Stimulated activated CD4-positive, alpha-beta T cell treated with anti-CD3 and anti-CD28 coated beads, Interleukin-2, amount 100 ng/mL, for 4 hours (primary cell): ENCODE results near the gene NAALAD2.
"Not testable (repeated sequence)": the region's sequence is repeated elsewhere in the genome, so short reads cannot be mapped to it uniquely, and the experiment has no call there.

Source experiments
- DNase-seq: peaks from one replicate; pipeline ENCODE4 v3.0.0-alpha.2; 2020; ENCODE audit warnings: low read depth

The NAALAD2 gene

GRCh38 chr11:90192869-90193582 lies 58.6 kb downstream of the NAALAD2 start:
- DNase-seq = no peak

- no peak for DNase-seq
These were observed 62.9 kb downstream of the NAALAD2 start for GRCh38 chr11:90197377-90197776.

GRCh38 chr11:90202342-90202741 lies 67.9 kb downstream of the NAALAD2 start:
- no peak for DNase-seq

DNA sequence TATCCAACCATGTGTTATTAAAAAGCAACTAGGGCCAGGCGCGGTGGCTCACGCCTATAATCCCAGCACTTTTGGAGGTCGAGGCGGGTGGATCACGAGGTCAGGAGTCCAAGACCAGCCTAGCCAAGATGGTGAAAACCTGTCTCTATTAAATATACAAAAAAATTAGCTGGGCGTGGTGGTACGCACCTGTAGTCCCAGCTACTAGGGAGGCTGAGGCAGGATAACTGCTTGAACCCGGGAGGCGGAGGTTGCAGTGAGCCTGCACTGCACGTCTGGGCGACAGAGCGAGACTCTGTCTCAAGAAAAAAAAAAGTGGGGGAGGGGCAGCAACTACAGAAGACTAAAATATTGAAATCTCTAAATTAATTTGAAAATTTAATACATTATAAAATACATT lies 69.9 kb downstream of the NAALAD2 start:
- no peak for DNase-seq

- no peak for DNase-seq
These were observed 70.6 kb downstream of the NAALAD2 start for GRCh38 chr11:90204832-90205646.

- not testable (repeated sequence) for DNase-seq
These were observed 73.5 kb downstream of the NAALAD2 start for GRCh38 chr11:90207992-90208391.

GRCh38 chr11:90208857-90209256 lies 74.4 kb downstream of the NAALAD2 start:
- no peak for DNase-seq

- DNase-seq = no peak
These were observed 78.9 kb downstream of the NAALAD2 start for GRCh38 chr11:90213322-90213721.

DNA sequence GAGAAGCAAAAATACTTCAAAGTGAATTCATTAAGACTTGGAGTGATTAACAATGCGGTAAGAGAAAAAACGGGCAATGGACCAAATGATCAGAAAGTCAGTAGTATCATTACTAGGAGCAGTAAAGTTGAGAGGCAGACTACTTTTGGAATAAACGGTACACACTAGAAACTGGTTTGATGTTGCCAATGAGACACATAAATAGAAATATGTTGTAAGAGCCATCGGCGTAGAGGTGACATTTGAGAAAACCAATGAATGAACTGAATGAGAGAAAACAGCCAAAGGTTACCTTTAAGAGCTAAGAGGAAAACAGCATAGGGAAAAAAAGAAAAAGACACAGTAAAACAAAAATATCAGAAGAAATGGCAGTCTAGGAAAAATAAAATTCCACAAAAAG lies 82.1 kb downstream of the NAALAD2 start:
- no peak for DNase-seq

DNA sequence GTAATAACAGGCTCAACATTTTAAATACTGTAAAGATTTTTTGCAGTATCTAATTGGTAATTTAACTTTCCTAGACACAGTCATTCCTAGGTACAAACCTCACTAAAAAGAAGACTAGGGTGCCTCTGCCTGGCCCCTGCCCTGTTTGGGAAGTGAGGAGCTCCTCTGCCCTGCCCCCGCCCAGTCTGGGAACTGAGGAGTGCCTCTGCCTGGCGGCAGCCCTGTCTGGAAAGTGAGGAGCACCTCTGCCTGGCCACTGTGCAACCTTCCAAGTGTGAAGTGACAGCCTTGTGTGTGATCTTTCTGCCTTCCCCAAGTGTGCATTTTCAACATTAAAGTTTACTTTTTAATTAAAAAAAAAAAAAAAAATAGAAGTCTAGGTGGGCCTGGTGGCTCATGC lies 84.1 kb downstream of the NAALAD2 start:
- no peak for DNase-seq

DNA sequence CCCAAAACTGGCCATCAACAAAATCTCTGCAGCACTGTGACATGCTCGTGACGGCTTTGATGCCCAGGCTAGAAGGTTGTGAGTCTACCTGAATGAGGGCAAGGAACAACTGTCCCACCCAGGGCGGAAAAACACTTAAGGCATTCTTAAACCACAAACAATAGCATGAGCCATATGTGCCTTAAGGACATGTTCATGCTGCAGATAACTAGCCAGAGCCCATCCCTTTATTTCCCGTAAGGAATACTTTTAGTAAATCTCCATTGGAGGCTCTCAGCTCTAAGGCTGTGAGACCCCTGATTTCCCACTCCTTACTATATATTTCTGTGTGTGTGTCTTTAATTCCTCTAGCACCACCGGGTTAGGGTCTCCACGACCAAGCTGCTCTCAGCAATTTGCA lies 85.0 kb downstream of the NAALAD2 start:
- DNase-seq = no peak

DNA sequence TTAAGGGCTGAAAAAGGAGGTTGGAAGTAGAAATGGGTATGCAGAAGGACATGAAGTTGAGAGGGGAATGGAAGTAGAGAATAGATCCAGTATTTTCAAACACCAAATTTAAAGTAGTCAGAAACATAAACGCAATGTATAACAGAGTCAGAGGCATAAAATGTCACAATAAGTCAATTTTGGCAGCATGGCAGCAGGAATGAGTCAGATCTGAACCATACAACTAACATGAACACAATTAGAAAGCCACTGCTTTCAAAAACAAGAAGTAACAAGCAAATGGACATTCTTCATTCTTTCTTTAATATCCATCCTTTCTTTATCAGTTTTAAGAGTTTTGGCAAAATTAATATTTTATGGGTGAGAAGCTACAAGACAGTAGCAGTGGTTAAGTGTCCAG lies 85.9 kb downstream of the NAALAD2 start:
- no peak for DNase-seq

DNA sequence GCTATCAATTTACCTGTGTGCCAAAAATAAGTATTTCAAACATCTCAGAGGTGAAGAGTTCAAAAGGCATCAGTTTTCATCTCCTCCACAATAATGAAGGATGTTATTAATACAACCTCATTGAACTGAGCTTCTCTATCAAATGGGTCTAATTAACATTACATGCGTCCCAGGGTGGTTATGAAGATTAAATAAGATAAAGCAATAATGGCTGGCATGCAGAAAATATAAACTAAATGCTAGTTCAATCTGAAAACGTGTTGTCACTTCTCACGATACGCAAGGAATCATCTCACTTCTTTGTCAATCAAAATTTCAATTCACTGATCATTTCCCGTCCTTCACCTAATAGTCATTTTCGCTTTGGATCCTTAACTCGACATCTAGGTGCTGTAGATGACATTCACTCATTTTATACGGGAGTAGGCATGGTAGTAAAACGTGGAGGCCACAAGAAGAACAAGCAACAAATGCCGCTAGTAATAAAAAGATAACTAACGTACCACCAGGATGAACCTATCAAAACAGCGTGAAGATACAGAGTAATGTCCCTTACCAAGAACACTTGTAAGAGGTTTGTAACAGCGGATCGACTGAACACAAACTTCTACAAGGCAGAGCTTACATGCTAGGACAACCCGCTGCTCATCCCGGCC lies 87.5 kb downstream of the NAALAD2 start:
- DNase-seq = no peak

DNA sequence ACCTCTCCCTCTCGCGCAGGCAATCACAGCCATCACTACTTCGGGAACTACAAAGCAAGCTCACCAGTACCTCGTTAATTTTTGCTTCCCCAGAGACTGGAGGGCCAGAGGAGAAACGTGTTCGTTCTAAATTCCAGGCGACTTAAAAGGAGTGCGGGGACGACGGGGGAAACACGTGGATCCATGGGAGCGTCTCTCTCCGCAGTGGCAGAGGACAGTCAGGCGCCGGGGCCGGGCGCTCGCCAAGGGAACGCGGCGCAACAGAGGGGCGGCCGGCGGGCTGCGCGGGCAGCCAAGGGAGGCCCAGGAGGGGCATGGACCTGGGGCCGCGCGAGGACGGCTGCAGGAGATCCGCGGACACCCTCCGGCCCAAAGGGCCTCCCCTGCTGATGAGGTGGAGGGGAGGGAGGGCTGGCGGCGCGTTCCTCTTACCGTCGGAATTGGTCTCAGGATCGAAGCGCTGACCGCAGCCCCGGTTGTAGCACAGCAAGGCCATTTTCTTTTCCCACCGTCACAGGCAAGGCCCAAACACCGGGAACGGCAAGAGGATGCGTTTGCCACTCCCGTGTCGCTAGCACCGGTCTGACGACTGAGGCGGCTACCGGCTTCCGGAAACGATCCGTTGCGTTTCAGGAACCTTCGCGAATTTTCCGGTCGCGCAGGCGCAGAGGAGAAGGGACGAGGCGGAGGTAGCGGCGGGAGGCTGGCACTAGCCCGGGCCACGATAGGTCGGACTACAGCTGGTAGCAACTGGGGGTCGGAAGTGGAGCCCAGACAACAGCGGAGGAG lies 88.2 kb downstream of the NAALAD2 start, which contains the start of gene CHORDC1:
Gene CHORDC1 (minus strand): TSS at position 591 of the 789 bp plus-strand sequence. CDS start 95 bp downstream, at position 496.
- peak; percentile 90 for DNase-seq

DNA sequence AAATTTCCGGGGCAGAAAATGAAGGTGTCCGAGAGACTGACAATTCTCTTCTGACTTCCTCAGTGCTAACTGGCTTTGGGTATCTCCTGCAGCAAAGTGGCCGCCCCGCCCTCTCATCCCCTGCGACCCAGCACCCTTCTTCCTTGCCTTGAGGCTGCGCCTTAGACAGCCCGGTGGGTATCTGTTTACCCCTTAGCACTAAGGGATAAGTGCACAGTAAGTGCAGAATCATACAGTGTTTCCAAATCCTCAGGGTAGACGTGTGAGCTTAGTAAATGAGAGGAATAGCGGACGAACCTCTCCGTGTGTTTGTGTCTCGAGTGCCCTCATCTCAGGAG lies 88.8 kb downstream of the NAALAD2 start:
- DNase-seq = no peak

GRCh38 chr11:90228056-90228455 lies 93.6 kb downstream of the NAALAD2 start:
- DNase-seq = no peak

DNA sequence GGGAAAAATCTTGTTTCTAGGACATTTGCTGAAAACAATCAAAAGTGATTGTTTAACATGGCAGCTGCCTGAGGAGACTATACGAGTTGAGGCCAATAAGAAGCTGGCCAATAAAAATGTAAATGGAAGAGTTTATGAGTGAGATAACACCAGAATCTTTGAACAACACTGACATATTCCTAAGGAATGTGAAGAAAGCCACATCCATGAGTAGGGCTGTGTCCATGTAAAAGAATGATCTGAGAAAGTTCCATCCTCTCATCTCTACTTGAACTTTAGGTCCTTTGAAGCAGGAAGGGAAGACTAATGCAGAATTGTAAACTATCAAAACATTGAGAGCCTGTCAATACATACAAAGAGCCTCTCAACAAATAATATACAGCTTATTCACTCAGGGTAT lies 95.3 kb downstream of the NAALAD2 start:
- DNase-seq = no peak

DNA sequence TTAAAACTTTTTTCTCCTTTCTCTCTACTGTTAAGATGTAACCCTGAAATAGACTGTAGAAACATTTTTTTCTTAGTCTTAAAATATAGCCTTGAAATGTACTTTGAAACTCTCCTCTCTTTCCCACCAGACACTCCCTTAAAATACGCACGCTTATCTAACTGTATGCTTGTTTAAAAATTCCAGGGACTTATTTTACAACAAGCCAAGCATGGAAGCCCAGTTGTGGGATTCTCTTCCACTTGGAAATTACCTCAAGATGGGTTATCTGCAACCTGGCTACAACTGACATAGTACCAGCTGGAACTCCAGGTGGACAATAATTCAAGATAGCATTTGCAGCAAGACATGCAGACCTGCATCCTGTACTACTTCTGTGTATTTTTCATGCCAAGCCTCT lies 100.5 kb downstream of the NAALAD2 start:
- no peak for DNase-seq

DNA sequence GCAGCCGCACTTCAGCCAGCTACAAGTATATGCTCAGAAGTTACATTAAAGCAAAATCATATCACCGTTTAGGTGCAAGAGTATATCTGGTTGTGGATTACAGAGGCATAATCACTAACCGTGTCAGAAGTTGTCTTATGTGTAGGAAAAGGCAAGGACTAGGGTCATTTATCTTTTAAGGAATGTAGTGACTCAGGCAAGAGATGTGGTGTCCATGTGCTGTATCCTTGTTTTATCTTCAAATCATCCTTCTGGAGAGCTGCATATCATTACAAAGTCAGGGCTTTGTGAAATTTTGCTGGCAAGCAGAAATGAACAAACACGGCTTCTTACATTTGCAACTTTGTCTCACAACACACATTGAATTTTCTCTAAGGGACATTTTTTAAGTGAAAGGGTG lies 101.1 kb downstream of the NAALAD2 start:
- no peak for DNase-seq

GRCh38 chr11:90237004-90237403 lies 102.5 kb downstream of the NAALAD2 start:
- no peak for DNase-seq

- peak; percentile 31 for DNase-seq
These were observed 105.6 kb downstream of the NAALAD2 start for GRCh38 chr11:90239967-90240636.

DNA sequence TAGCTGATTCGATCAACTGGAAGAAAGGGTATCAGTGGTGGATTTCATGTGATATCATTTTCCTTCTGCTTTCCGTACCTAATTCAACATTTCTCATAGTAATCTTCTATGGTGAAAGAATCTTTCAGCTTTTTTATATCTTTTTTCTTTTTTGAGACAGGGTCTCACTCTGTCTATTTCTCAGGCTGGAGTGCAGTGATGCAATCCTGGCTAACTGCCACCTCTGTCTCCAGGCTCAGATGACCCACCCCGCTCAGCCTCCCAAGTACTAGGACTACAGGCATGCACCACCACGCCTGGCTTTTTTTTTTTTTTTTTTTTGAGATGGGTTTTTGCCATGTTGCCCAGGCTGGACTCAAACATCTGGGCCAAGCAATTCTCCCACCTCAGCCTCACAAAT lies 107.0 kb downstream of the NAALAD2 start:
- DNase-seq = no peak
